GM19397 (cell line): ENCODE measurements around the gene PEPD.

ENCODE experiments used
- ATAC-seq: cut with Tn5 transposase; IDR thresholded peaks from one replicate; pipeline ENCODE4 v1.9.1; 2021; ENCODE audit warnings: mild to moderate bottlenecking, moderate library complexity; ENCODE audit not compliant: unreplicated experiment

PEPD gene

DNA sequence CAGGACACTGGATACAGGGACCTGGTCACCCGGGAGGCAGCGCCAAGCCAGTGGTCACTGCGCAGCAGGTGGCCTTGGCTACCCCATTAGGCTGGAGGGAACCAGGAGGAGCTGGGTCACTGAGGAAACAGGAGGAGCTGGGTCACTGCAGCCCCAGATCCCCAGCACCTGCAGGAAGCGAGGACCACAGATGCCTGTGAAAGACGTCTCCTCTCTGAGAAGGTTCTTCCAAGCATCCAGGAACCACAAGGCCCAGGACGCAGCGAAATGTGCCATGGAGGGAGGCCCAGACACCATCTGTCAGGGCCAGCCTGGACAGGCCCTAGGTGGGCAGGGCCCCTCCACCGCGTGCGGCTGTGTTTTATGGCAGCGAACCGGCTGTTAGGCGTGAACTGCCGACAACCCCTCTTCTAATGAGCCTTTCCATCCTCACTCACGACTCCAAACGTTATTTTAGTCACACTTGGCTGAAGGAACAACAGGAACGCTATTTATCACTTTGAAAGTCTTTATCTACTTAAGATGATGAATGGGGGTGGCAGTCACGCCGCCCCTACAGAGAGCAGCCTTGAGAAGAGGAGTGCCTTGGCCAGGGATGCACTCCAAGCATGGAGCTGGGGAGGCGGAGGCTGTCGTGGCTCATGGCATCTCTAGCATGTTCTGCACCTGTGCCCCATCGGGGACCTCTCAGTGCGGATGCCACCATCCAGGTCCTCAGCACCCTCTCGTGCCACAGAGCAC, 94.8 kb downstream of the PEPD start:
- ATAC-seq = no peak

GRCh38 chr19:33424181-33424580, 97.4 kb downstream of the PEPD start:
- ATAC-seq = no peak

DNA sequence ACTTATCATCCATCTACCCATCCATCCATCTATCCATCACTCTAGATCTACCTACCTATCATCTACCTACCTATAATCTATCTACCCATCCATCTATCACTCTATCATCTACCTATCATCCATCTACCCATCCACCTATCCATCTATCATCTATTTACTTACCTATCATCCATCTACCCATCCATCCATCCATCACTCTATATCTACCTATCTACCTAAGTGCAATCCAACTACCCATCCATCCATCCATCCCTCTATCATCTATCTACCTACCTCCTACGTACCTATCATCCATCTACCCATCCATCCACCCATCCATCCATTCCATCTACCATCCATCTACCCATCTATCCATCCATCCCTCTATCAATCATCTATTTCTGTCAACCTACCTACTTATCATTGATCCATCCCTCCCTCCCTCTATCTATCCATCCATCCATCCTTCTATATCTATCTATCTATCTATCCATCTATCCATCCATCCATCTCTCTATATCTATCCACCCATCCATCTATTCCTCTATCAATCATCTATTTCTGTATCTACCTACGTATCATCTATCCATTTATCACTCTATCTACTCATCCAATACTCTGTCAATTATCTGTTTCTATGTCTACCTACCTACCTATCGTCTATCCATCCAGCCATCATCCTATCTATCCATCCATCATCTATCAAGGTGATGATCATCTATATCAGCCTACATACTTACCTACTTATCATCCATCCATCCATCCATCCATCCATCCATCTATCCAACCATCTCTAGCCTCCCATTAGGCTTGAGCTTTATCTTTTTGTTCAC, 99.0 kb downstream of the PEPD start:
- ATAC-seq = no peak

GRCh38 chr19:33421368-33421767, 100.2 kb downstream of the PEPD start:
- ATAC-seq = no peak

GRCh38 chr19:33420821-33421220, 100.8 kb downstream of the PEPD start:
- ATAC-seq = no peak

GRCh38 chr19:33419788-33420130, 101.8 kb downstream of the PEPD start:
- ATAC-seq = no peak

- no peak for ATAC-seq
These were observed 102.5 kb downstream of the PEPD start for GRCh38 chr19:33418871-33419787.

DNA sequence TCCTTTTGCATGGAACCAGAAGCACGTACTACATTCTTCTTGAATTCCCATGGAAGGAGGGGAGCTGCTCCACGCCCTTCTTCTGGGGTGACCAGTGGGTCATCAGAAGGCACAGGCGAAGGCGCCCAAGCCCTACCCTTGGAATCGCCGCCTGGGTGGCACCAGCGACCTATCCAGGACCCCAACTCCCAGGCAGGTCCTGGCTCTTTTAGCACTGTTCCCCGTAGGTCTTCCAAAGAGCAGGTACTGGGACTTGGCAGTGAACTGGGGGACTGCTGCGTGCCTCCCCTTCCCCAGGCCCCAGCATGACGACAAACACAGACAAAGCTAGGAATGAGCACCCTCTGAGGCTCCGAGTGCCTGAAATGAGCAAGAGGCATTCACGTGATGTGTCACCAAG, 103.1 kb downstream of the PEPD start:
- ATAC-seq = no peak

DNA sequence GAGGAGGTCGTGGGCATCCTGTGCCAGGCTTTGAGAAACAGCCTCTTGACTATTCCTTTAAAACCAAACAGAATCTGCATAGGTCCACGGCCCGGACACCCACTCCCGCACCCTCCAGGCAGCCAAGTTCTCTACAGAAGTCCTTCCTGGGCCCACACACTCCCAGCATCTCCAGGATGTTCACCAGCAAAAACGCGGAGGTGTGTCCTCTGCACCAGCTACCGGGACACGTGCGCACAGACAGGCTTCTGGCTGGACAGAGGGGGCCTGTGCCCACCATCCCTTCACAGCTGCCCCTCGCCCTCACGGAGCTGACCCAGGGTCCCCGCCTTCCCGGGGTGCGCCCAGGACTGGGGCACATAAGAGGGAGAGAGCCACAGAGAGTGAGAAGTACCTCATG, 103.8 kb downstream of the PEPD start:
- no peak for ATAC-seq

- no peak for ATAC-seq
These were observed 105.0 kb downstream of the PEPD start for GRCh38 chr19:33416307-33417215.

DNA sequence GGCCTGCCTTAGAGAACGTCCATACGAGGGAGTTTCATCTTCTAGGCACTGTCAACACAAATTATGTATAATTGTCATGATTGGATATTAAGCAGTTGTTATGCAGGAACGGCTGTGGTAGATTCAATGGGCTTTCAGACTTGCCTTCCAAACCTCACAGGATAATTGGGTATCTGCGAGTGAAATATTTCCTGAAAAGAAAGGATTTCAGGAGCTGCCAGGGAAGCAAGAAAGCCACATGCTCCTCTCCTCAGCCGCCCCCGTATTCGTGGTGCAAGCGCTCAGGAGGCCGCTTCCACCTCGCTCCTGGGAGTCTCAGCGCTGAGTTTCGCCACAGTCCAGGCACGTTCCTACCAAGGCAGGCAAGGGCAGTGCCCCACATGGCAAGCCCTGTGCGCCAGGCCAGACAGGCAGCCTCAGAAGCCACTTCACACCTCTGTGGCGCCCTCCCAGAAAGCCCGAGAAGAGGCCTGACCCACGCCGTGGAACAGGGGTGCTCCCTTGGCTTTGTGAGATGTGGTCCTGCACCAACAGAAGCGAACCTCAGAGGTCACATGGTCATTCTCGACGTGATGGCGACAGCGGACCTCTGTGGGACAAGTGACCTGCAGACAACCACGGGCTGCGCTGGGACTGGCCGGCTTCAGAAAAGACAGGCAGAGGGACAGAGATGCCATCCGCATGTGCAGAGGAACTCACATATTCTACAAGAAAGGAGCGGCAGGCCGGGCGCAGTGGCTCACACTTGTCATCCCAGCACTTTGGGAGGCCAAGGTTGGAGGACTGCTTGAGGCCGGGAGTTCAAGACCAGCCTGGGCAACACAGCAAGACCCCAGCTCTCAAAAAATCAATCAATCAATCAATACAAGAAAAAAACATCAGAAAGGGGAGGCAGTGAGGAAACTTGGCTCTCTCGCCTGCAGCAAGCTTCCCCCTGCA, 106.7 kb downstream of the PEPD start:
- no peak for ATAC-seq

- no peak for ATAC-seq
These were observed 107.5 kb downstream of the PEPD start for GRCh38 chr19:33413868-33414666.

DNA sequence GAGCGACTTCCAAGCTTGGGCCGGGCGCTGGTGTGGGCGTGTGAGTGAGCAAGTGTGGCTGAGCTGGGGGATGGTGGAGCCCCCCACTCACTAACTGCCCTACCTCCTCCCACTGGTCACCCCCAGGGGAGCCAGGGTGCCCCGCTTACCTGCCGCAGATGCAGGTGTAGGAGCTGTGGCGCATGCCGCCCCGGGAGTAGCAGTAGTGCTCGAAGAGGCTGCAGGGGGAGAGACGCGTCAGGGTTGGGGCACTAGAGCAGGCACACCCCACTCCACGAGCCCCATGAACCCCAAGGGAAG, 108.2 kb downstream of the PEPD start:
- no peak for ATAC-seq

GRCh38 chr19:33412601-33413425, 108.8 kb downstream of the PEPD start:
- ATAC-seq = no peak

DNA sequence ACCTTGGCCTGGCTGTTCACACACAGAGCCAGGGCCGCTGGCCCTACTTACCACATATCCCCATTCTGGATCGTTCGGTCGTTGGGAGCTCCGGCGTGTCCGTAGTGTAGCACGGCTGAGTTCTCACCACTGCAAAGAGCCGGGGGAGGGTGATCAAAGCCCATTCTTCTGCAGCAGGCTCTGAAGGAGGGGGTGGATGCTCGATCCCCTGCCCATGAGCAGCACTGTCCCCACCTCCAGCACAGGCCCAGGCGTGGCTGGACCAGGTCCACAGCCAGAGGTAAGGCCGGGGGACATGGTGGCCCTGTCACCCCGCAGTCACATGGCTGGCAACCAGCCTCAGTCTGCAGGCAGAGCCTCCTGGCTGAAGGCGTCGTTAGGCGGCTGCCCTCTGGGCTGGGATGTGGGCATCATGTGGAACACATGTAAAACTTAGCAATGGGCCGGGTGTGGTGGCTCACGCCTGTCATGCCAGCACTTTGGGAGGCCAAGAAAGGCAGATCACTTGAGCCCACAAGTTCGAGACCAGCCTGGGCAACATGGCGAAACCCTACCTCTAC, 109.9 kb downstream of the PEPD start:
- no peak for ATAC-seq

- no peak for ATAC-seq
These were observed 110.6 kb downstream of the PEPD start for GRCh38 chr19:33410915-33411401.
